T-cell (primary cell): ENCODE results near the gene DHRSX. TPM values are rescaled to one million over a fixed set of nuclear protein-coding genes. Genes with fewer than 3 reads are reported as not detected.
A peak's percentile ranks its signal among the peaks of the same experiment; 100 is the strongest.

Source experiments
- ATAC-seq, 4 experiments: fragments of 200-7000 bp in 3 of 4; fragments of 150-1000 bp in 1 of 4; cut with Tn5 transposase; replicated peaks in 1 of 4; 1 replicate in 3 of 4; 2 replicates in 1 of 4; pipeline ENCODE4 v1.10.0; 2021; ENCODE audit warnings: moderate library complexity in 3 of 4, mild to moderate bottlenecking in 2 of 4, moderate number of reproducible peaks in 1 of 4
- CTCF ChIA-PET, 2 donors: fragments of 300-600 bp; sonication (Branson Sonifier 250); formaldehyde crosslinking; loops; one replicate each; lab custom pipeline; 2022; ENCODE audit warnings: antibody characterized with exemption in 2 of 2; lab: Charles Lee
- POLR2A ChIA-PET, 2 donors: fragments of 300-600 bp; sonication (Branson Sonifier 250); formaldehyde crosslinking; loops; one replicate each; lab custom pipeline; 2022; ENCODE audit warnings: antibody characterized with exemption in 2 of 2; lab: Charles Lee
- DNase-seq, 35 experiments: peaks; one replicate each; pipeline versions ENCODE4 v3.0.0 to v3.0.0-alpha.2; 2013 to 2023
- H3K27ac ChIP-seq: one replicate; pipeline ENCODE4 v1.5.1; 2013; ENCODE audit warnings: low read length
- H3K27me3 ChIP-seq, 2 experiments: replicated peaks in 1 of 2; 1 replicate in 1 of 2; 2 replicates in 1 of 2; pipeline versions ENCODE4 v1.6.1 to v1.7.0; 2013; ENCODE audit warnings: low read length in 1 of 2, mixed read lengths in 1 of 2; ENCODE audit not compliant: control insufficient read depth in 2 of 2, insufficient read depth in 2 of 2; ENCODE audit errors: extremely low read depth in 1 of 2
- H3K36me3 ChIP-seq, 2 donors: 1 replicate in 1 of 2; 2 replicates in 1 of 2; pipeline versions ENCODE4 v1.6.1 to v1.7.0; 2013; ENCODE audit warnings: low read length in 1 of 2; ENCODE audit not compliant: control insufficient read depth in 2 of 2, insufficient read depth in 1 of 2; ENCODE audit errors: extremely low read depth in 1 of 2
- H3K4me1 ChIP-seq, 2 experiments: 1 replicate in 1 of 2; 2 replicates in 1 of 2; pipeline versions ENCODE4 v1.6.1 to v1.7.0; 2013; ENCODE audit warnings: low read length in 2 of 2, mixed read lengths in 1 of 2; ENCODE audit not compliant: insufficient read depth in 2 of 2, control insufficient read depth in 1 of 2; ENCODE audit errors: extremely low read depth in 1 of 2
- H3K4me3 ChIP-seq, 2 donors: 1 replicate in 1 of 2; 2 replicates in 1 of 2; pipeline versions ENCODE4 v1.5.1 to v1.7.0; 2013; ENCODE audit warnings: mild to moderate bottlenecking in 2 of 2, low read length in 1 of 2, moderate library complexity in 1 of 2; ENCODE audit not compliant: control insufficient read depth in 1 of 2; ENCODE audit errors: extremely low read depth in 1 of 2
- H3K9me3 ChIP-seq: 2 replicates; pipeline ENCODE4 v1.7.0; 2013
- H3K27ac Mint-ChIP-seq, 2 donors: one replicate each; pipeline ENCODE4 v1.8.0; 2020 to 2021; ENCODE audit warnings: mild to moderate bottlenecking in 2 of 2, mixed read lengths in 2 of 2
- H3K27me3 Mint-ChIP-seq, 2 donors: one replicate each; pipeline ENCODE4 v1.8.0; 2021 to 2022; ENCODE audit warnings: mixed read lengths in 2 of 2
- H3K36me3 Mint-ChIP-seq: one replicate; pipeline ENCODE4 v1.8.0; 2021; ENCODE audit warnings: mixed read lengths
- H3K4me1 Mint-ChIP-seq, 3 donors: one replicate each; pipeline ENCODE4 v1.8.0; 2020 to 2022; ENCODE audit warnings: mixed read lengths in 3 of 3, mild to moderate bottlenecking in 1 of 3
- H3K4me3 Mint-ChIP-seq, 3 donors: one replicate each; pipeline ENCODE4 v1.8.0; 2020 to 2022; ENCODE audit warnings: mild to moderate bottlenecking in 3 of 3, mixed read lengths in 3 of 3, moderate library complexity in 3 of 3
- H3K9me3 Mint-ChIP-seq, 3 donors: one replicate each; pipeline ENCODE4 v1.8.0; 2020 to 2022; ENCODE audit warnings: mixed read lengths in 3 of 3
- WGBS: methylation state at CpG from one replicate; pipeline ENCODE4 v1.1.5; 2013; ENCODE audit warnings: missing lambda C conversion rate; ENCODE audit not compliant: insufficient coverage; 5-methylcytosine and 5-hydroxymethylcytosine counted together
- total RNA-seq, 35 experiments: library from RNA in 6 of 35; stranded (reverse) in 6 of 35; fragments of 120-200 nt in 1 of 35; gene quantifications; one replicate each; pipeline versions ENCODE4 v1.2.1 to v1.2.4 and lab custom pipeline; 2013 to 2026

Gene DHRSX
- total RNA-seq, 5 donors from 2014 or later (not counting 1 experiment from before 2014, with no cell fraction given) = 13.2 to 20.0 (median 15.9) TPM

GRCh38 chrX:2228536-2228935 lies 272.2 kb downstream of the DHRSX start:
- no peak overlapping the region for H3K27ac ChIP-seq
- H3K36me3 Mint-ChIP-seq = peaks cover 59% of the 10 kb centered on the region
- DNase-seq (no peak), ATAC-seq (no peak)
- H3K4me3 ChIP-seq = no peak overlapping the region
- H3K9me3 ChIP-seq = no peaks in the 10 kb centered on the region
- no peaks in the 10 kb centered on the region for H3K4me1 ChIP-seq
- H3K36me3 ChIP-seq = no peaks in the 10 kb centered on the region
- H3K27me3 ChIP-seq = no peaks in the 10 kb centered on the region
- no peaks in the 10 kb centered on the region for H3K27me3 Mint-ChIP-seq
- peaks cover 0 to 19% (median 8%) of the 10 kb centered on the region in 3 donors for H3K4me1 Mint-ChIP-seq
- no peak overlapping the region for H3K27ac Mint-ChIP-seq
- H3K4me3 Mint-ChIP-seq = no peak overlapping the region
- ChIA-PET CTCF (no interaction called here), POLR2A (no interaction called here)
- H3K9me3 Mint-ChIP-seq = peaks cover 25 to 41% (median 37%) of the 10 kb centered on the region in 3 donors
- 71% methylated on average over 1 of the region's 2 CpGs for WGBS

GRCh38 chrX:2226906-2227656 lies 273.7 kb downstream of the DHRSX start:
- Histone ChIP-seq H3K4me3 (no peak overlapping the region), H3K27ac (no peak overlapping the region), H3K4me1 (no peaks in the 10 kb centered on the region), H3K36me3 (no peaks in the 10 kb centered on the region), H3K9me3 (no peaks in the 10 kb centered on the region), H3K27me3 (no peaks in the 10 kb centered on the region)
- no peak for ATAC-seq
- Mint-ChIP-seq H3K27ac (peak overlapping the region; percentile 16 to 46), H3K36me3 (peaks cover 69% of the 10 kb centered on the region), H3K9me3 (peaks cover 31 to 46% (median 43%) of the 10 kb centered on the region in 3 donors), H3K27me3 (no peaks in the 10 kb centered on the region), H3K4me3 (no peak overlapping the region), H3K4me1 (peaks cover 0 to 19% (median 0%) of the 10 kb centered on the region in 3 donors)
- no peak for DNase-seq
- CTCF ChIA-PET = no interaction called here
- 100% methylated on average over 3 of the region's 6 CpGs for WGBS
- POLR2A ChIA-PET = no interaction called here

DNA sequence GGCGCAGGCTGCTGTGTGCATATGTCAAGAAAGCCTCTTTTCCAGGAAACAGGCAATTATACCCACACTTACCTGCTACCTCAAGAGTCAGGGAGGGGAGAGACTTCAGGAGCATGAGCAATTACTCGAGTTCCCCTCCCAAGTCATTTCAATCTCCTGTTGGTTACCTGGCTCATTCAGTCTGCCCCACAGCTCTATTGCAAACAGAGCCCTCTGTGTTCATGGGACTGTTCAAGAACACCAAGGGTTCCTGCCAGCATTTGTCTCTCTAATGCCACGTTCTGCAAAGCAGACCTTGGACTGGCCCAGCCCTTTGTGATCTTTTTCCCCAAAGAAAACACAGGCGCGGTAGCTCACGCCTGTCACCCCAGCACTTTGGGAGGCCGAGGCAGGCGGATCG lies 274.6 kb downstream of the DHRSX start:
- CTCF ChIA-PET = no interaction called here
- H3K9me3 Mint-ChIP-seq = peaks cover 26 to 43% (median 37%) of the 10 kb centered on the region in 3 donors
- POLR2A ChIA-PET = no interaction called here

GRCh38 chrX:2224597-2225235 lies 276.1 kb downstream of the DHRSX start:
- 97% methylated on average over 9 of the region's 9 CpGs for WGBS
- Mint-ChIP-seq H3K4me3 (no peak overlapping the region), H3K36me3 (peaks cover 72% of the 10 kb centered on the region), H3K27me3 (no peaks in the 10 kb centered on the region), H3K9me3 (peaks cover 29 to 53% (median 36%) of the 10 kb centered on the region in 3 donors), H3K27ac (no peak overlapping the region), H3K4me1 (peaks cover 0 to 16% (median 0%) of the 10 kb centered on the region in 3 donors)
- Histone ChIP-seq H3K27me3 (no peaks in the 10 kb centered on the region), H3K27ac (no peak overlapping the region), H3K4me3 (no peak overlapping the region), H3K9me3 (peaks cover 2% of the 10 kb centered on the region), H3K4me1 (no peaks in the 10 kb centered on the region), H3K36me3 (no peaks in the 10 kb centered on the region)
- no peak for ATAC-seq
- ChIA-PET CTCF (no interaction called here), POLR2A (no interaction called here)
- DNase-seq = no peak

More for the DNA sequence above, 274.6 kb downstream of the DHRSX start:
- no peaks in the 10 kb centered on the region for H3K4me1 ChIP-seq
- no peak overlapping the region for H3K4me3 Mint-ChIP-seq
- no peaks in the 10 kb centered on the region for H3K27me3 ChIP-seq
- peaks cover 69% of the 10 kb centered on the region for H3K36me3 Mint-ChIP-seq
- WGBS = 67% methylated on average over 2 of the region's 9 CpGs
- H3K27me3 Mint-ChIP-seq = no peaks in the 10 kb centered on the region
- ATAC-seq = no peak
- H3K27ac ChIP-seq = no peak overlapping the region
- no peak overlapping the region for H3K4me3 ChIP-seq
- peaks cover 0 to 19% (median 0%) of the 10 kb centered on the region in 3 donors for H3K4me1 Mint-ChIP-seq
- peaks cover 2% of the 10 kb centered on the region for H3K9me3 ChIP-seq
- H3K36me3 ChIP-seq = no peaks in the 10 kb centered on the region
- H3K27ac Mint-ChIP-seq = no peak overlapping the region
- no peak for DNase-seq

GRCh38 chrX:2224161-2224560 lies 276.6 kb downstream of the DHRSX start:
- H3K4me3 ChIP-seq = no peak overlapping the region
- Mint-ChIP-seq H3K4me3 (no peak overlapping the region), H3K36me3 (peaks cover 70% of the 10 kb centered on the region), H3K9me3 (peaks cover 25 to 53% (median 31%) of the 10 kb centered on the region in 3 donors), H3K4me1 (peaks cover 0 to 11% (median 0%) of the 10 kb centered on the region in 3 donors), H3K27ac (no peak overlapping the region), H3K27me3 (no peaks in the 10 kb centered on the region)
- ATAC-seq = no peak
- DNase-seq = no peak
- no peak overlapping the region for H3K27ac ChIP-seq
- WGBS = 38% methylated on average over 4 of the region's 7 CpGs
- no peaks in the 10 kb centered on the region for H3K36me3 ChIP-seq
- CTCF ChIA-PET = no interaction called here
- no peaks in the 10 kb centered on the region for H3K4me1 ChIP-seq
- H3K27me3 ChIP-seq = no peaks in the 10 kb centered on the region
- POLR2A ChIA-PET = no interaction called here
- H3K9me3 ChIP-seq = peaks cover 2% of the 10 kb centered on the region

DNA sequence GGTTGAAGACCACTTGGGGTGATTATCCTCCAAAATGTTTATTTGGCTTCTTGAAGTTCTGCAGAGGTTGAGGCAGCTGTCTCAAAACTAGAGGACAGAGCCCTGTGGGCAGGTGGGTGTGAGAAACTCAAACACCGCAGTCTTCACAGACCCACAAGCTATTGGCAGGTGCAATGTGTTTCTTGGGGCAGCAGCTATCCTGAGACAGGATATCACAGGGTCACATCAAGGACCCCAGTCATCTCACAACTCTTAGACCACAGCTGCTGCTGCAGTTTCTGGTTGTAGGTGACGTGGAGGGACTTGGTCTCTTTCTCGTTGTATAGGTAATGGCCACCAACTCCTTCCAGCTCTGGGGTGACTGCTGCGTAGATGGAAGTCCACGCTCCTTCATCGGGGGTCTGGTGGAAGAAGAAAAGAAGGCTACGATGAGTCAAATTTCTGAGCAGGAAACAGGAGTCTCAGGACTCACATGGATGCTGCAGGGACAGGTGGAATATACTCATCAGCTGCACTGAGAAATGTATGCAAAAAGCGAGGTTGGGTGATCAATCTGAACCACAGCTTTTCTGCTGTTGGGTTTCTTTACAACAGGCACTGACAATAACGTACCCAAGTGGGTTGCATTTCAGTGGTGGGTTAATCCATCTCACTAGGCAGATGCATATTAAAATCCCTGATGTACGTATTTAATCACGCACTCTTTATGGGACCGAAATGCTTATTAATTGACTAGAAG lies 279.8 kb downstream of the DHRSX start:
- H3K27me3 Mint-ChIP-seq = no peaks in the 10 kb centered on the region
- peaks cover 0 to 6% (median 0%) of the 10 kb centered on the region in 3 donors for H3K4me1 Mint-ChIP-seq
- no peak overlapping the region for H3K27ac Mint-ChIP-seq
- ChIA-PET CTCF (no interaction called here), POLR2A (no interaction called here)
- no peak overlapping the region for H3K4me3 ChIP-seq
- H3K4me3 Mint-ChIP-seq = no peak overlapping the region
- no peaks in the 10 kb centered on the region for H3K27me3 ChIP-seq
- ATAC-seq (no peak), DNase-seq (peak in 1 of 35 experiments; percentile 7)
- H3K27ac ChIP-seq = no peak overlapping the region
- WGBS = 97% methylated on average over 7 of the region's 12 CpGs
- H3K36me3 Mint-ChIP-seq = peaks cover 75% of the 10 kb centered on the region
- peaks cover 2% of the 10 kb centered on the region for H3K9me3 ChIP-seq
- no peaks in the 10 kb centered on the region for H3K4me1 ChIP-seq
- no peaks in the 10 kb centered on the region for H3K36me3 ChIP-seq
- peaks cover 26 to 67% (median 29%) of the 10 kb centered on the region in 3 donors for H3K9me3 Mint-ChIP-seq
